Upper lobe of right lung (tissue), 1 donor: ENCODE results near the gene COPZ2. TPM values are rescaled to one million over a fixed set of nuclear protein-coding genes. Genes with fewer than 3 reads are reported as not detected.
A peak's percentile ranks its signal among the peaks of the same experiment; 100 is the strongest.

Experiments
- ATAC-seq: fragments of 200-7000 bp; cut with Tn5 transposase; one replicate; pipeline ENCODE4 v1.9.1; 2020; ENCODE audit warnings: mild to moderate bottlenecking, moderate library complexity
- DNase-seq: peaks from one replicate; pipeline ENCODE4 v3.0.0-alpha.2; 2020
- H3K27ac ChIP-seq: fragments of 200-600 bp; one replicate; pipeline ENCODE4 v1.8.0; 2022
- H3K27me3 ChIP-seq: fragments of 200-600 bp; one replicate; pipeline ENCODE4 v1.8.0; 2022; ENCODE audit warnings: mild to moderate bottlenecking
- H3K36me3 ChIP-seq: fragments of 200-600 bp; one replicate; pipeline ENCODE4 v1.8.0; 2022
- H3K4me1 ChIP-seq: fragments of 200-600 bp; one replicate; pipeline ENCODE4 v1.8.0; 2022
- H3K4me3 ChIP-seq: fragments of 200-600 bp; one replicate; pipeline ENCODE4 v1.8.0; 2022; ENCODE audit warnings: mild to moderate bottlenecking
- H3K9me3 ChIP-seq: fragments of 200-600 bp; one replicate; pipeline ENCODE4 v1.8.0; 2022
- intact Hi-C: fragments of 100-400 bp; cut with DNase I; formaldehyde crosslinking; loops from one replicate; pipeline ENCODE4 v1.11.0; 2022
- total RNA-seq: library from RNA; stranded (reverse); fragmentation: NEBNext Ultra II Directional; extraction: Animal tissue kit (Norgen Biotek cat#: 25700); gene quantifications from one replicate; pipeline ENCODE4 v1.2.1, GENCODE V29; 2021
- TF ChIP-seq, protein P1 (sequence below): fragments of 200-600 bp; IDR thresholded peaks from one replicate; pipeline ENCODE4 v1.8.0; 2022; ENCODE audit warnings: antibody characterized with exemption
- donor health status: DM: no; HTN: yes; CAD: no; lungs with severe emphysema.

Gene COPZ2
- total RNA-seq, 1 donor from 2014 or later: 24.5 TPM

DNA sequence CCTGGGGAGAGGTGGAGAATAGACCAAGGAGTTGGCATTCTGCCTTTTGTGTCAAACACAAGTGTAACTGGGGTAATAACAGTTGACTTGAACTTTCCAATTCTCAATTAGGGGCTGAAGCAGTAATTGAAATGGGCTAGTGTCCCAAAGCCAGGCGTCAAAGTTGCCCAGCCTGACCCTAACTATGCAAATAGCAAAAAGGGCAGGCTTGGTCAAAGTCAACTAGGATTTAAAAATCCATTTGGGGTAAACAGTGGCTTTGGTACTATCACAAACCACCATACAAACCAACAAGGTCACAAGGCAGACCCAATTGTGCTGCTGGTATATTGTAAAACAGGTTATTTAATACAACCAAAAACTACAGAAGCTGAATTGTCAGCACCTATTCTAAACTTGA lies 28.6 kb upstream of the COPZ2 start:
- Histone ChIP-seq H3K4me1 (no peaks in the 10 kb centered on the region), H3K4me3 (no peak overlapping the region), H3K27ac (no peak overlapping the region), H3K9me3 (no peaks in the 10 kb centered on the region), H3K27me3 (no peaks in the 10 kb centered on the region), H3K36me3 (peaks cover 83% of the 10 kb centered on the region)
- TF ChIP-seq, protein P1, sequence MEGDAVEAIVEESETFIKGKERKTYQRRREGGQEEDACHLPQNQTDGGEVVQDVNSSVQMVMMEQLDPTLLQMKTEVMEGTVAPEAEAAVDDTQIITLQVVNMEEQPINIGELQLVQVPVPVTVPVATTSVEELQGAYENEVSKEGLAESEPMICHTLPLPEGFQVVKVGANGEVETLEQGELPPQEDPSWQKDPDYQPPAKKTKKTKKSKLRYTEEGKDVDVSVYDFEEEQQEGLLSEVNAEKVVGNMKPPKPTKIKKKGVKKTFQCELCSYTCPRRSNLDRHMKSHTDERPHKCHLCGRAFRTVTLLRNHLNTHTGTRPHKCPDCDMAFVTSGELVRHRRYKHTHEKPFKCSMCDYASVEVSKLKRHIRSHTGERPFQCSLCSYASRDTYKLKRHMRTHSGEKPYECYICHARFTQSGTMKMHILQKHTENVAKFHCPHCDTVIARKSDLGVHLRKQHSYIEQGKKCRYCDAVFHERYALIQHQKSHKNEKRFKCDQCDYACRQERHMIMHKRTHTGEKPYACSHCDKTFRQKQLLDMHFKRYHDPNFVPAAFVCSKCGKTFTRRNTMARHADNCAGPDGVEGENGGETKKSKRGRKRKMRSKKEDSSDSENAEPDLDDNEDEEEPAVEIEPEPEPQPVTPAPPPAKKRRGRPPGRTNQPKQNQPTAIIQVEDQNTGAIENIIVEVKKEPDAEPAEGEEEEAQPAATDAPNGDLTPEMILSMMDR: no peak
- ATAC-seq: no peak
- intact Hi-C loops: no loop called here
- no peak for DNase-seq

DNA sequence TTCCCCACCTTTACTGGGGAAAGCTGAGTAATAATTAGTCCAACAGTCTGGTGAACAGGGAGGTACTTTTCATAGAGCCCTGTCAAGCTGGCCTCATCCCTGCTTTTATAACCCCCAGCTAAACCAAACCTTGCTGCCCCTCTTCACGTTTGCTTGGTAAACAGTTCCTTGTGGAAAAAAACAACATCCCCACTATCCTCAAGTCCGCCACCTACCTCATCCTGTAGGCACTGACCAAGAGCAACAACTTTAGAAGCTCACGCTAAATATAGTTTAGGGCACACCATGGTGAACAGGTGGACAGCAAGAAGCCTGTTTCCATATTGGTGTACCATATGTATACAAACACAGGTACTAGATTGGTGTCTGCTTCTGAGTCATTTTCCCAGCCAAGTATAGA lies 27.0 kb upstream of the COPZ2 start:
- Histone ChIP-seq H3K9me3 (no peaks in the 10 kb centered on the region), H3K27me3 (no peaks in the 10 kb centered on the region), H3K27ac (no peak overlapping the region), H3K4me3 (no peak overlapping the region), H3K4me1 (no peaks in the 10 kb centered on the region), H3K36me3 (peaks cover 80% of the 10 kb centered on the region)
- ATAC-seq (no peak), DNase-seq (no peak)
- TF ChIP-seq, protein P1: no peak
- intact Hi-C loops: no loop called here

DNA sequence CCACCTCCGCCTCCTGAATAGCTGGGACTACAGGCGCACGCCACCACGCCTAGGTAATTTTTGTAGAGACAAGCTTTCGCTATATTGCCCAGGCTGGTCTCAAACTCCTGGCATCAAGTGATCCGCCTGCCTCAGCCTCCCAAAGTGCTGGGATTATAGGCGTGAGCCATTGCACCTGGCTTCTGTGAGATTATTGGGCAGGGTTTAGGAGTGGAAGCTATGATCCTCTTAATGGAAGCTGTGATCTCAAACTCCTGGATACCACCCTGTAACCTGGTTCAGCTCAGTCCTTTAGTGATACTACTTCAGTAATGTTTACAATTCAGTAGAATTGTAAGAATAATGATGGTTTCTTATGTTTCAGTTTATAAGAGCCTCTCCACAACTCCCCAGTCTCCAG lies 24.7 kb upstream of the COPZ2 start:
- intact Hi-C loops: no loop called here
- H3K36me3 ChIP-seq: peaks cover 84% of the 10 kb centered on the region
- no peak for ATAC-seq

DNA sequence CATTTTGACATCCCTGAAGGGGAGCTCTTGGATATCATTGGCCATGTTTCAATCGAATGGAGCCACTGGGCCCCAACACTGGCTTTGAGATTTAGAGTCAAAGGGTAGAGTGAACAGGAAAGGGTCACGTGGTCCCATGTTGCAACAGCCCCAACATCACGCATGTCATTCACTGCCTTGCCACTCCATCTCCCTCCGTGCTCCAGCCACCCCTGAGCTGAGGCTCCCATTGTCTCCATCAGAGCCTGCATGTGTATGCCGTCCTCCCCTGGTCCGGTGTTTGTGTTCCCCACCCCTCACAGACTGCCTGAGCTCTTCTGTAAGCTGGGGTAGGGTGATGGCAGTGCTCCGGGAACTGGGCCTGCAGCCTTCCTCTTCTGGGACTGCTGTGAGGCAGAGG lies 22.7 kb upstream of the COPZ2 start:
- no peak for DNase-seq
- Histone ChIP-seq H3K27ac (no peak overlapping the region), H3K9me3 (no peaks in the 10 kb centered on the region), H3K27me3 (no peaks in the 10 kb centered on the region), H3K4me3 (no peak overlapping the region), H3K36me3 (peaks cover 88% of the 10 kb centered on the region), H3K4me1 (peaks cover 8% of the 10 kb centered on the region)
- ATAC-seq: peak; percentile 37
- intact Hi-C loops: no loop called here
- TF ChIP-seq, protein P1: no peak

More for the DNA sequence above, 24.7 kb upstream of the COPZ2 start:
- Histone ChIP-seq H3K27ac (no peak overlapping the region), H3K27me3 (no peaks in the 10 kb centered on the region), H3K9me3 (no peaks in the 10 kb centered on the region), H3K4me3 (no peak overlapping the region), H3K4me1 (no peaks in the 10 kb centered on the region)
- TF ChIP-seq, protein P1: no peak
- DNase-seq: no peak

DNA sequence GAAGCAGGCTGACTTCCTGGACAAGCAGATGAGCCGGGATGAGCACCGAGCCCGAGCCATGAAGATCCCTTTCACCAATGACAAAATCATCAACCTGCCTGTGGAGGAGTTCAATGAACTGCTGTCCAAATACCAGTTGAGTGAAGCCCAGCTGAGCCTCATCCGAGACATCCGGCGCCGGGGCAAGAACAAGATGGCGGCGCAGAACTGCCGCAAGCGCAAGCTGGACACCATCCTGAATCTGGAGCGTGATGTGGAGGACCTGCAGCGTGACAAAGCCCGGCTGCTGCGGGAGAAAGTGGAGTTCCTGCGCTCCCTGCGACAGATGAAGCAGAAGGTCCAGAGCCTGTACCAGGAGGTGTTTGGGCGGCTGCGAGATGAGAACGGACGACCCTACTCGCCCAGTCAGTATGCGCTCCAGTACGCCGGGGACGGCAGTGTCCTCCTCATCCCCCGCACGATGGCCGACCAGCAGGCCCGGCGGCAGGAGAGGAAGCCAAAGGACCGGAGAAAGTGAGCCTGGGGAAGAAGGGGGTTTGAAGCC lies 21.6 kb upstream of the COPZ2 start:
- no peak for ATAC-seq
- Histone ChIP-seq H3K36me3 (peaks cover 79% of the 10 kb centered on the region), H3K4me1 (peaks cover 17% of the 10 kb centered on the region), H3K9me3 (no peaks in the 10 kb centered on the region), H3K27ac (no peak overlapping the region), H3K4me3 (no peak overlapping the region), H3K27me3 (no peaks in the 10 kb centered on the region)
- TF ChIP-seq, protein P1: no peak
- no peak for DNase-seq
- intact Hi-C loops: no loop called here
